Vagina (tissue), 2 donors: ENCODE data around the gene IFNAR2.
"Not testable (repeated sequence)": the region's sequence is repeated elsewhere in the genome, so short reads cannot be mapped to it uniquely, and the experiment has no call there.

ENCODE experiments used
- CTCF ChIP-seq, 3 experiments: fragments of 450-650 bp in 2 of 3; fragments of 200-600 bp in 1 of 3; sonication (generic) in 1 of 3; IDR thresholded peaks; one replicate each; pipeline ENCODE4 v1.5.1; 2017 to 2019; ENCODE audit warnings: antibody characterized with exemption in 3 of 3, mild to moderate bottlenecking in 2 of 3, moderate library complexity in 2 of 3
- POLR2A ChIP-seq, 2 donors: fragments of 450-650 bp; IDR thresholded peaks; one replicate each; pipeline ENCODE4 v1.6.1; 2017; ENCODE audit warnings: antibody characterized with exemption in 2 of 2, mild to moderate bottlenecking in 2 of 2, moderate library complexity in 2 of 2

- not testable (repeated sequence) for TF ChIP-seq CTCF, POLR2A (IDR thresholded peaks at IDR 0.05)
Measured at GRCh38 chr21:33253382-33253781, 23.6 kb downstream of the IFNAR2 start.
